Colonic mucosa (tissue), 4 donors: Measurements from ENCODE around the gene GFRA1. TPM values are rescaled to one million over a fixed set of nuclear protein-coding genes. Genes with fewer than 3 reads are reported as not detected.

Experiments used
- DNase-seq: peaks from one replicate; pipeline ENCODE4 v3.0.0-alpha.2; 2020
- H3K27ac ChIP-seq: fragments of 200-600 bp; one replicate; pipeline ENCODE4 v1.8.0; 2021
- H3K27me3 ChIP-seq: fragments of 200-600 bp; one replicate; pipeline ENCODE4 v1.8.0; 2021
- H3K36me3 ChIP-seq: fragments of 200-600 bp; one replicate; pipeline ENCODE4 v1.8.0; 2021
- H3K4me1 ChIP-seq: fragments of 200-600 bp; one replicate; pipeline ENCODE4 v1.8.0; 2021; ENCODE audit warnings: mild to moderate bottlenecking
- H3K4me3 ChIP-seq: fragments of 200-600 bp; one replicate; pipeline ENCODE4 v1.8.0; 2021
- H3K9ac ChIP-seq, 2 donors: one replicate each; pipeline ENCODE4 v1.7.0; 2013; ENCODE audit warnings: control low read depth in 2 of 2, low read depth in 2 of 2, low read length in 2 of 2
- H3K9me3 ChIP-seq: fragments of 200-600 bp; one replicate; pipeline ENCODE4 v1.8.0; 2021
- CTCF ChIP-seq: fragments of 200-600 bp; IDR thresholded peaks from one replicate; pipeline ENCODE4 v1.8.0; 2022; ENCODE audit warnings: antibody characterized with exemption, mild to moderate bottlenecking
- intact Hi-C: fragments of 100-400 bp; cut with DNase I; formaldehyde crosslinking; loops from one replicate; pipeline ENCODE4 v1.14.1; 2022
- total RNA-seq, 2 donors: library from RNA; stranded (reverse); fragmentation: NEBNext Ultra II Directional in 1 of 2; extraction: Animal tissue kit (Norgen Biotek cat#: 25700) in 1 of 2; gene quantifications; one replicate each; pipeline ENCODE4 v1.2.1, GENCODE V29; 2021
- donor health status: healthy.
- donor health status: DM: no; HTN: no; CAD: no.
- donor health status: DM: no; HTN: no; CAD: no.

The GFRA1 gene
- total RNA-seq, 2 donors from 2014 or later = 1.0 to 4.9 TPM

GRCh38 chr10:116111483-116112095 lies 161.4 kb downstream of the GFRA1 start:
- H3K9me3 ChIP-seq = no peaks in the 10 kb centered on the region
- H3K27ac ChIP-seq = no peak overlapping the region
- H3K4me1 ChIP-seq = no peaks in the 10 kb centered on the region
- intact Hi-C loops = no loop called here
- DNase-seq = no peak
- H3K9ac ChIP-seq = no peak overlapping the region
- no peaks in the 10 kb centered on the region for H3K36me3 ChIP-seq
- H3K27me3 ChIP-seq = no peaks in the 10 kb centered on the region
- no peak overlapping the region for H3K4me3 ChIP-seq
- no peak for TF ChIP-seq CTCF

GRCh38 chr10:116110736-116111135 lies 162.3 kb downstream of the GFRA1 start:
- no peak overlapping the region for H3K9ac ChIP-seq
- H3K4me1 ChIP-seq = no peaks in the 10 kb centered on the region
- intact Hi-C loops = no loop called here
- no peak overlapping the region for H3K27ac ChIP-seq
- no peak overlapping the region for H3K4me3 ChIP-seq
- no peak for TF ChIP-seq CTCF
- H3K9me3 ChIP-seq = no peaks in the 10 kb centered on the region
- no peaks in the 10 kb centered on the region for H3K27me3 ChIP-seq
- no peak for DNase-seq
- no peaks in the 10 kb centered on the region for H3K36me3 ChIP-seq

- Histone ChIP-seq H3K9me3 (no peaks in the 10 kb centered on the region), H3K36me3 (no peaks in the 10 kb centered on the region)
- TF ChIP-seq CTCF = no peak
These were observed 163.1 kb downstream of the GFRA1 start for GRCh38 chr10:116109881-116110280.

GRCh38 chr10:116109481-116109880 lies 163.5 kb downstream of the GFRA1 start:
- H3K9ac ChIP-seq = no peak overlapping the region
- H3K4me3 ChIP-seq = no peak overlapping the region
- intact Hi-C loops = no loop called here
- no peak for DNase-seq
- no peak for TF ChIP-seq CTCF
- no peaks in the 10 kb centered on the region for H3K9me3 ChIP-seq
- no peaks in the 10 kb centered on the region for H3K27me3 ChIP-seq
- H3K4me1 ChIP-seq = no peaks in the 10 kb centered on the region
- H3K36me3 ChIP-seq = no peaks in the 10 kb centered on the region
- no peak overlapping the region for H3K27ac ChIP-seq

More at GRCh38 chr10:116109881-116110280, 163.1 kb downstream of the GFRA1 start:
- intact Hi-C loops = no loop called here
- Histone ChIP-seq H3K9ac (no peak overlapping the region), H3K27ac (no peak overlapping the region), H3K4me3 (no peak overlapping the region), H3K27me3 (no peaks in the 10 kb centered on the region), H3K4me1 (no peaks in the 10 kb centered on the region)
- DNase-seq = no peak

- no peaks in the 10 kb centered on the region for H3K9me3 ChIP-seq
- no peaks in the 10 kb centered on the region for H3K36me3 ChIP-seq
- intact Hi-C loops = no loop called here
- no peaks in the 10 kb centered on the region for H3K27me3 ChIP-seq
- H3K4me3 ChIP-seq = no peak overlapping the region
- no peak overlapping the region for H3K9ac ChIP-seq
- H3K27ac ChIP-seq = no peak overlapping the region
- H3K4me1 ChIP-seq = no peaks in the 10 kb centered on the region
- TF ChIP-seq CTCF = no peak
- DNase-seq = no peak
These were observed 164.9 kb downstream of the GFRA1 start for GRCh38 chr10:116108095-116108494.
